ENCODE results near the gene CHODL. TPM values are rescaled to one million over a fixed set of nuclear protein-coding genes. Genes with fewer than 3 reads are reported as not detected.

The CHODL gene
- total RNA-seq, 1 donor = not detected

DNA sequence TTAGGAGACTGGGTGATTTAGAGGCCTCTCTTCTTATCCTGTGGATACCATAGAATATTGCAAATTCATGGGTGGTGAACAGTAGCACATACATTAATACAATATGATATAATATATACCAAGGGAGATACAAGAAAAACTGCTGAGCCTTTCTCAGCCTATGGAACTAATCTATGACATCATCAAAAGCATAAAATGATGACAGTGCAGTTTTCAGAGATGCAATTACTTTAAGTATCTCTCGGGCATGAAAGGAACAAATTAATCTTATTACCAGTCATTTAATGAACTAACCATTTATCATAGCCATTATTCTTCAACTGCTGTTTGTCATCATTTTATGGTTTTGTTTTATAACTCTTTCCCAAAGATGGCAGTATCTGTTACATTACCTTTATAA lies 3.5 kb downstream of the CHODL start:
- Histone ChIP-seq H3K79me2 (ENCODE audit: insufficient read depth, low read length) (no peaks in the 10 kb centered on the region), H3K4me1 (ENCODE audit: insufficient read depth, low read length) (no peaks in the 10 kb centered on the region), H2AFZ (ENCODE audit: low read length) (no peak overlapping the region), H4K20me1 (ENCODE audit: insufficient read depth, low read length) (no peaks in the 10 kb centered on the region), H3K4me2 (ENCODE audit: insufficient read depth, low read length) (no peak overlapping the region), H3K9me3 (ENCODE audit: low read depth, low read length) (no peaks in the 10 kb centered on the region), H3K4me3 (ENCODE audit: insufficient read depth, low read length) (no peak overlapping the region), H3K27ac (ENCODE audit: low read depth, low read length) (no peak overlapping the region), H3K27me3 (ENCODE audit: insufficient read depth, low read length) (no peaks in the 10 kb centered on the region), H3K36me3 (ENCODE audit: insufficient read depth, low read length) (no peaks in the 10 kb centered on the region)
- TF ChIP-seq, protein P1, sequence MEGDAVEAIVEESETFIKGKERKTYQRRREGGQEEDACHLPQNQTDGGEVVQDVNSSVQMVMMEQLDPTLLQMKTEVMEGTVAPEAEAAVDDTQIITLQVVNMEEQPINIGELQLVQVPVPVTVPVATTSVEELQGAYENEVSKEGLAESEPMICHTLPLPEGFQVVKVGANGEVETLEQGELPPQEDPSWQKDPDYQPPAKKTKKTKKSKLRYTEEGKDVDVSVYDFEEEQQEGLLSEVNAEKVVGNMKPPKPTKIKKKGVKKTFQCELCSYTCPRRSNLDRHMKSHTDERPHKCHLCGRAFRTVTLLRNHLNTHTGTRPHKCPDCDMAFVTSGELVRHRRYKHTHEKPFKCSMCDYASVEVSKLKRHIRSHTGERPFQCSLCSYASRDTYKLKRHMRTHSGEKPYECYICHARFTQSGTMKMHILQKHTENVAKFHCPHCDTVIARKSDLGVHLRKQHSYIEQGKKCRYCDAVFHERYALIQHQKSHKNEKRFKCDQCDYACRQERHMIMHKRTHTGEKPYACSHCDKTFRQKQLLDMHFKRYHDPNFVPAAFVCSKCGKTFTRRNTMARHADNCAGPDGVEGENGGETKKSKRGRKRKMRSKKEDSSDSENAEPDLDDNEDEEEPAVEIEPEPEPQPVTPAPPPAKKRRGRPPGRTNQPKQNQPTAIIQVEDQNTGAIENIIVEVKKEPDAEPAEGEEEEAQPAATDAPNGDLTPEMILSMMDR (IDR thresholded peaks at IDR 0.05; ENCODE audit: extremely low read depth, low read depth, low read length) = no peak
- no peak for DNase-seq (ENCODE audit: insufficient read length, low spot score, missing footprints)

DNA sequence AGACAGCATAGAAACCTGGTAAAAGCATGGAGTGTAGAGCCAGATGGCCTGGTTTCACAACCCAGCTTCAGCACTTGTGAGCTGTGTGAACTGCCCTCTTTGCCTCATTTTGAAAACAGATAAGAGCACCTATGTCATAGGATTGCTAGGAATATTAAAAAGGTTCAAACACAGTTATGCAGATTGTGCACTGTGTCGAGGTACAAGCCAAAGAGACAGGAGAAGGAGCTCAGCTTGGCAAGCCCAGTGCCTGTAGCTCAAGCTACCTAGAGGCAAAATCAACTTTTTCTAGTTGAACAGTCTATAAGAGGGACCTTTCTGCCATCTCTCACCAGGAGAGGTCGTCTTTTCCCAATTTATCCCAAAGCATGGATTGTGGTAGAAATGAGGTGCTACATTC lies 5.0 kb downstream of the CHODL start:
- Histone ChIP-seq H3K27me3 (ENCODE audit: insufficient read depth, low read length) (no peaks in the 10 kb centered on the region), H3K4me2 (ENCODE audit: insufficient read depth, low read length) (no peak overlapping the region), H4K20me1 (ENCODE audit: insufficient read depth, low read length) (no peaks in the 10 kb centered on the region), H3K79me2 (ENCODE audit: insufficient read depth, low read length) (no peaks in the 10 kb centered on the region), H3K36me3 (ENCODE audit: insufficient read depth, low read length) (no peaks in the 10 kb centered on the region), H3K9me3 (ENCODE audit: low read depth, low read length) (no peaks in the 10 kb centered on the region), H3K4me3 (ENCODE audit: insufficient read depth, low read length) (no peak overlapping the region), H2AFZ (ENCODE audit: low read length) (no peak overlapping the region), H3K4me1 (ENCODE audit: insufficient read depth, low read length) (no peaks in the 10 kb centered on the region), H3K27ac (ENCODE audit: low read depth, low read length) (no peak overlapping the region)
- TF ChIP-seq, protein P1 (IDR thresholded peaks at IDR 0.05; ENCODE audit: extremely low read depth, low read depth, low read length) = no peak
- DNase-seq (ENCODE audit: insufficient read length, low spot score, missing footprints) = no peak

GRCh38 chr21:18251065-18251464 lies 6.4 kb downstream of the CHODL start:
- Histone ChIP-seq H4K20me1 (ENCODE audit: insufficient read depth, low read length) (no peaks in the 10 kb centered on the region), H3K9me3 (ENCODE audit: low read depth, low read length) (no peaks in the 10 kb centered on the region), H3K79me2 (ENCODE audit: insufficient read depth, low read length) (no peaks in the 10 kb centered on the region), H2AFZ (ENCODE audit: low read length) (no peak overlapping the region), H3K27ac (ENCODE audit: low read depth, low read length) (no peak overlapping the region), H3K4me2 (ENCODE audit: insufficient read depth, low read length) (no peak overlapping the region), H3K4me3 (ENCODE audit: insufficient read depth, low read length) (no peak overlapping the region), H3K27me3 (ENCODE audit: insufficient read depth, low read length) (no peaks in the 10 kb centered on the region), H3K4me1 (ENCODE audit: insufficient read depth, low read length) (no peaks in the 10 kb centered on the region), H3K36me3 (ENCODE audit: insufficient read depth, low read length) (no peaks in the 10 kb centered on the region)
- no peak for DNase-seq (ENCODE audit: insufficient read length, low spot score, missing footprints)
- TF ChIP-seq, protein P1 (IDR thresholded peaks at IDR 0.05; ENCODE audit: extremely low read depth, low read depth, low read length) = no peak

- Histone ChIP-seq H3K79me2 (ENCODE audit: insufficient read depth, low read length) (no peaks in the 10 kb centered on the region), H3K4me3 (ENCODE audit: insufficient read depth, low read length) (no peak overlapping the region), H3K4me2 (ENCODE audit: insufficient read depth, low read length) (no peak overlapping the region), H3K9me3 (ENCODE audit: low read depth, low read length) (no peaks in the 10 kb centered on the region), H3K36me3 (ENCODE audit: insufficient read depth, low read length) (no peaks in the 10 kb centered on the region), H3K27ac (ENCODE audit: low read depth, low read length) (no peak overlapping the region), H2AFZ (ENCODE audit: low read length) (no peak overlapping the region), H3K27me3 (ENCODE audit: insufficient read depth, low read length) (no peaks in the 10 kb centered on the region), H3K4me1 (ENCODE audit: insufficient read depth, low read length) (no peaks in the 10 kb centered on the region), H4K20me1 (ENCODE audit: insufficient read depth, low read length) (no peaks in the 10 kb centered on the region)
- no peak for DNase-seq (ENCODE audit: insufficient read length, low spot score, missing footprints)
- TF ChIP-seq, protein P1 (IDR thresholded peaks at IDR 0.05; ENCODE audit: extremely low read depth, low read depth, low read length) = no peak
Observed at GRCh38 chr21:18252256-18252655, 7.6 kb downstream of the CHODL start.
